DMS79 treated with DMSO at 0.1 percent for 48 hours (cell line): ENCODE measurements around the gene DGKH.
"Not testable (repeated sequence)": the region's sequence is repeated elsewhere in the genome, so short reads cannot be mapped to it uniquely, and the experiment has no call there.

ENCODE experiments used
- DNase-seq: peaks from one replicate; lab custom pipeline; 2025; lab: John Stamatoyannopoulos, UW

The DGKH gene

DNA sequence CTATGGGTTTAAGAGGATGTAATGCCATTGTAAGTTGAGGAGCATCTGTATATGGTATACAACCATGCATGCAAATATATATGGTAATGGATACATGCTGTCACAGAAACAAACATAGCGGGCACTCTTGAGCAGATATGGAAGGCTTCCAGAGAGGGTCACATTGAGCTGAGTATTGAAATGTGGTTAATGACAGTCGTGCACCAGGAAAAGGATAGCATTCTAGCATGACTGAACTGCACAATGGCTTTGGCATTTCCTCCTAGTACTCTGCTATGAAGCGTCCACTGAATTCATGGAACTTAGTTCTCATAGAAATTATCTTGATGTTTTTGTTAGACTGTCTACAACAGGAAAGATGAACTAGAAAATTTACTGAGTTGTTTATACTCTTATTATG, 25.2 kb downstream of the DGKH start:
- no peak for DNase-seq

GRCh38 chr13:42075517-42075916, 27.1 kb downstream of the DGKH start:
- no peak for DNase-seq

DNA sequence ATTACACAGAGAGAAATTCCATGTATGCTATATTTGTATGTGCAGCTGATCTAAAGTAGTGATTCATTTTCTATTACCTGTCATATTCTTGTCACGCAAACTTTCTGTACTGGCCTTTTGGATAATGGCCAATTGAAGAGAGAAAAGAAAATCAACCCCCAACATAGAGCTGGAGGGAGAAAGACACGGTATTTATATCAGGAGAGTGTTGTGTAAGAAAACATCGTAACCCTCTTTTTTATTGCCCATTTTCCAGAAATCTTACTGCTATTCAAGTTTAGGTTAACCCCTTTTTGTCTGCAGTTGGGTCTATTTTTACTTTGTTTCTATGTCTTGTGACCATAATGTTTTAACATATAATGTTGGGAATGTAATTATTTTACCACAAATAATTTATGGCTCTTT, 27.9 kb downstream of the DGKH start:
- DNase-seq, result no peak

- no peak for DNase-seq
These were observed 29.8 kb downstream of the DGKH start for GRCh38 chr13:42078128-42078808.

DNA sequence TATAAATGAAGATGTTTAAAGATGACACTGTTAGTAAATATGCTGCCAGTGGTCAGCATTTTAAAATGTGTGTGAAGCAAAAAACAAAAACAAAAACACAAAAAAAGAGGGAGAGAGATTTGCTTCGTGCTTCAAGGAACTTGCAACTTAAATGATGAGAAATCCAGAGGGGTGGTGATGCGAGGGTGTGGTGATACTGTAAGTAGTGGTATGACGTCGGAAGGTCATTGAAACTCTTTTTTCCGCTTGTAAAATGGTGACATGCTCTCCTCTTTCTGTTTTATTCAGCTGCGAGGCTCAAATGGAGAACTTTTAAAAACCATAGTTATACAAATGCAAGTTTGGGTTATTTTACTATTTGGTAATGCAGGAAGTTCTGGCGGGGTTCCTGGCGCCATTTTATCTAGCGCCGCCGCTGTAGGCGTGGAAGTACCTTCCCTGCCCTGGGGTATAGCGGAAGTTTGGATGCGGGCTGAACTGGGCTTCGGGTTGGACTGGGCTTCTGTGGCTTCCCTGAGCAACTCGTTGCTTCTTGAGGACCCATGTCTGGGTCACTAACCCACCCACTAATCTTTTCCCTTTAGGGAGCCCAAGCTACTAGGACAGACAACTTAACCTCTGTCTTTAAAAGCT, 34.8 kb downstream of the DGKH start:
- no peak for DNase-seq

DNA sequence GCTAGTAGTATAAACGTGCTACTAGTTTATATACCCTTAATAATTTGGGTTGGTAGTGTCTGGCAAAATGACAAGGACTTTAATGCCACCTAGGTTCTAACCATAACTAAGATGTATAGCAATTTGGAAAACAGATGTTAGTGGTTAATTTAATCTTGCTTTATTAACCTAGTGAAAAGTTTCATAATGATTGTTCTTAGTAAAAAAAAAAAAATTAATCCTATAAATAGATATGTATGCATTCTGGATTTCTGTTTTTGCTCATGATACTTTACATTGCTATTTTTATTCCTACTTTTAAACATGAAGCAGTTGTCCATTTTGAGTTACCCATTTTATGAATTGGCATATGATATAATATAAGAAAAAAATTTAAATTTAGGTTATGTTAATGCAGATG, 36.3 kb downstream of the DGKH start:
- DNase-seq, result no peak

DNA sequence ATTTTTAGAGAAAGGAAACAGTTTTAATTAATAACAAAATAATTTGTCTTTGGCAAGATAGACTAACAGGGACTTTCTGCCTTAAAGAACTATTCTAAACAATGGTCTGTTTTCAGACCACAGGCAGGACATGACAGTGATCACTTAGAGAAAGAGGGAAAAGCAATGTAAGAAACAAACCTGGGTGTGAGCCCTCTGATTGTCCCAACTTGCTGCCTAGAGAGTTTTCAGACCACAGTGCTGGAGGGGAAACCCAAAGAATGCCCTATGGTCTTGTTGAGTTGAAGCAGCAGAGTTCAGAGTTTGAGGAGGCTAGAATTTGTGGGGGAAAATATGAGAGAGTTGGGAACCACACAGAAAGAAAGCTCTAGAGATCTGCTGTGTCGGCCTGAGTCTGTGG, 38.1 kb downstream of the DGKH start:
- no peak for DNase-seq

DNA sequence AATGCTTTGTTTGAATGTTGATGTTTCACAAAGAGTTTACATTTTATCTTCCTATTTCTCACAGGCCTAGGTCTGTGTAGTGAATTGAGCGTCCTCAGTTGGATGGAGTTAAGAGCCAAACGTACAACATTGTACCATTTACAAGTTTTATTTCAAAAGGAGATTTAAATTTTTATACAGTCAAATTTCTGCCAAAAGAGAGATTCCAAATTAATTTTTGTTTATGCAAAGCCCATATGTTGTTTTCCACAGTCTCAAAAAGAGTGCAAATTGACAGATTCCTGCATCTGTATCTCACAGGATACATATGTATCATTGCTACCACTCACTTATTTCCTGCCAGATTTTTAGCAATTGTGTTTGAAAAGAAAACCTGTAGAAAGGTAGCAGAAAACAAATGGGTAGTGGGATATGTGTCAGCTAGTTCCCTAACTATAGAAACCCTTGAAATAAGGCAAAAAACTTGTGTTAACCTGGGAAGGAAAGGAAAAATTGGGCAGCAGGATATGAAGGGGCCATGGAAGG, 46.1 kb downstream of the DGKH start:
- no peak for DNase-seq

GRCh38 chr13:42096222-42096621, 47.8 kb downstream of the DGKH start:
- not testable (repeated sequence) for DNase-seq

GRCh38 chr13:42099962-42100675, 51.7 kb downstream of the DGKH start:
- no peak for DNase-seq

DNA sequence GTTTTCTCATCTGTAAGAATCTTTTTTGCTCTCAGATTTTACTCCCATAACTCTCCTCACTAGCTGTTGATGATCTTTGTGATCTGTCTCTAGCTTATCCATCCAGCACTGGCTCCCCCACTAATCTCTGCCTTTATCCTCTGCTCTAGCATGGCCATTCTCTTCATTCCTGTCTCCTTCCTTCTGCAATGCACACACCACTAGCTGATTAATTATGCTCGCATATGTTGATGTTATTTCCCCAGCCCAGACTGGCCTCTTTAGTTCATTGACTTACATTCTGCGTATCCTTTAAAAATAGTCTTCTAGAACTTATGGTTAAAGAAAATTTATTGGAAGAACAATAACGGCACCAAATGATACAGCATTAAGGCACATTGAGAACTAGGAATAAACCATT, 52.5 kb downstream of the DGKH start:
- no peak for DNase-seq

GRCh38 chr13:42101821-42102585, 53.6 kb downstream of the DGKH start:
- peak; percentile 57 for DNase-seq

GRCh38 chr13:42102961-42103865, 54.8 kb downstream of the DGKH start:
- peak; percentile 83 for DNase-seq

DNA sequence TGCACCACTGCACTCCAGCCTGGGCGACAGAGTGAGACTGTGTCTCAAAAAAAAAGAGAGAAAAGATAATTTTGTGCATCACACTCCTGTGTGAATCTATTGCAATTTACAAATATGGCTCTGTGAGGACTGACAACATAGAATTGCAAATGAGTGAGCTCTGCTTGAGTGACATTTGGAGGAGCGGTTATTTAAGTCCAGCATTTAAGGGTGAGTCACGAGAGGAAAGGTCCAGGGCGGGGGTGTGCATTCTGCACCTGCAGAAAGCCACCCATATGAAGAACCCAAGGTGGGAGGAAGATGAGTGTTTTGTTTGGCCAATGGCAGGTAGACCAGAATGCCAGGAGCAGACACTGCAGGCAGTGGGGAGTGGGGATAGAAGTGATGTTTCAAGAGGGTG, 58.5 kb downstream of the DGKH start:
- DNase-seq, result no peak

GRCh38 chr13:42107421-42107820, 59.0 kb downstream of the DGKH start:
- no peak for DNase-seq

DNA sequence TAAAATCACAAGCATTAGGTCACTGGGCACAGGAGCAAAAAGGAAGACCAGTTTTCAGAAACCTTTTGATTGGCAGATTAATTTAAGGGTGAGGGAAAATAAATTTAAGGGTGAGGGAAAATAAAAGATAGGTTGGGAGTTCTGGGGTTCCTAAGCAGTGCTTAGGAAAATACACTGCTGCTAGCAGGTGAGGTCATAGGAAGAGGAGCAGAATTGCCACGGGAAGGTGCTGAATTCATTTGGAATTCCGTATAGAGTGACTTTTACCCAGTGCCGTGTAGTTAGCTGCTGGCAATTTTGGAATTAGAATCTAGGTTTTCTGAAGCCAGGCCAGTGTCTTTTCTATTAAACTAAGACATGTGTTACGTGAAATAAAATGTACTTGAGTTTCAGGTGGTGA, 59.8 kb downstream of the DGKH start:
- DNase-seq, result no peak

GRCh38 chr13:42109957-42110356, 61.5 kb downstream of the DGKH start:
- DNase-seq, result no peak

DNA sequence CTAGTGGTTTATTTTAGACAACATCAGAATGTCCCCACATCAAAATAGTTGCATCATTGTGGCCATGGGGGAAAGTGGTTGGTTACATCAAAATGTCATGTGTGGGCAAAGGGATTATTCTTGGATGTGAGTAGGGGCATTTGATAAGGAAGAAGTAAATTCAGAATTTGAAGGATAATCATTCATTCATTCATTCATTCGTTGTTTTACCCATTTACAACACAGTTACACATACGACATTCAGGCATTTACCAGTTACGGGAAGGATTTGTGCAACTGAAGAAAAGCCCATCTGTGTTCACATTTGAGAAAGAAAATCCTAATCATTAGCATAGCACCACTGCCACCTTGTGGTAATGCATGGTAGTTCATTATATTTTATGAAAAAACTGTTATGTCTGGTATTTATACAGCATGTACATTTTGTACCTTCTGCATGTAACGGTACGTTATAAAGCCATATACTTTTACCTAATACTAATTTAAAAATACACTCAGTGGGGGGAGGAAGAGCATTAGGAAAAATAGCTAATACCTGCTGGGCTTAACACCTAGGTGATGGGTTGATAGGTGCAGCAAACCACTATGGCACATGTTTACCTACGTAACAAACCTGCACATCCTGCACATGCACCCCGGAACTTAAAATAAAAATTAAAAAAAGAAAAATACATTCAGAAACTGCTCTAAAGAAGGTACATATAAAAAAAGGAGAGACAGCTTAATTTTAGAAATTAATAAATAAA, 62.1 kb downstream of the DGKH start:
- DNase-seq, result peak; percentile 67

GRCh38 chr13:42112864-42113263, 64.4 kb downstream of the DGKH start:
- DNase-seq, result no peak

- no peak for DNase-seq
These were observed 65.0 kb downstream of the DGKH start for GRCh38 chr13:42113478-42113877.

DNA sequence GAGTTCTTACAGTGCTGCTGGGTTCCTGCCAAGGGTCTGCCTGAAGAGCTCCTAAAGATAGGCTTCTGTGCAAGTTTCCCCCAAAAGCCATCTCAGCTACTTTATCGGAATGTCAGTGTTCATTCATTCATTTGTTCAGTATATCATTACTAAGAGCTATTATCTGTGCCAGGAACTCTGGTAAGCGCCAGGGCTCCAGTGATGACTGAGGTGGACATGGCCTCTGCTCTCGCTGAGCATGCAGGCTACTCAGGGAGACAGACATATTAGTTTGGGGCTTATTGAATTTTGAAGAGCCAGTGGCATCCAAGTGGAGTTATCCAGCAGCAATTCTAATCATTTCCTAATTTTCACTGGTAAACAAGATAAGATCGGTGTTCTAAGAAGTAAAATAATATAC, 65.8 kb downstream of the DGKH start:
- no peak for DNase-seq
